ENCODE results near the gene DIS3L2.

The DIS3L2 gene

DNA sequence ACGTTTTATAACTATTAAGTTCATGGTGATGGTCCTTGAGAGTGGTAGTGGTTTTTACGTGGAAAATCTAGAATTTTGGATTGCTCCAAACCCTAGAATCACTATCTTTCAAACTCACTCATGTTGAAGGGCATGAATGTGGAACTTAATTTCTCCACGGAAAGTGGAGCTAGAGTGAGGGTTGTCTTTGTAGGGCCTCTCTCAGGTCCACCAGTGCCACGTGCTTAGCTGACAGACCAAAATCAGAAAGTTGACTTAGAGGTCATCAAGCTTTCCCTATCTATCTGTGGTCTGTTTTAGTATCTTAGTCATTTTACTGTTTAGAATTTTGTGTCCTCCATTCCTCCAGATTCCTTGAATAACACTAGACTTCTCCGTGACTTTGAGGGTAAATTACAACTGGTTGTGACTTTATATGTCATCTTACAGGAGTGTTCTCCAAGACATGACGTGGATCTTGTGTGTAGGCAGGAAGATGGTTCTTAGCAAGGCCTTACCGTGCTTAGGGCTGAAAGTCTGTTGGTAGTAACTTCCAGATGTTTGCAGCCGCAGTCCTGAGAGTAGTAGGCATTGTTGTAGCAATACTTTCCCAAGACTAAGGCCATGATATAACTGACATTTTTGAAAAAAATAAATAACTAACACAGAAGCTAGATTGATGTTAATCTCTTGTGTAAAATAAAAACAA lies 26.8 kb downstream of the DIS3L2 start:
- in situ Hi-C loops (cut with HindIII; ENCODE audit: low pct_ligation_motif_present, low pct_unique_long_range_greater_than_20kb, low sequenced_read_pairs): no loop called here
- no peak for DNase-seq

DNA sequence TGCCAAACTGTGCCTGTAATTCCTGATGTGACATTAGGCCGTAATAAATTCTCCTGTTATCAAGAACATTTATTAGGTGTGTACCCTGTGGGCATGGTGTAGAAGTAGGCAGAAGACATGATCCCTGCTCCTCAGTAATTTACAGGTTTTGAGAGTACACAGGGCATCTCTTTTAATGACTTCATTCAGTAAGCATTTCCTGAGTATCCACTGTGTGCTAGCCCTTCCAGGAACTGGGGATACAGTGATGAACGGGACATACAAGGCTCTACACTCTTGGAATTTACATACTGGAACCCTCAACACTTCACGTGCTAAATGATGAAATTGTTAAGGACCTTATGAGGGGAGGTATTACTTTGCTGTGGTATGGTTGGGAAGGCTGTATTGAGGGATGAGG lies 30.2 kb downstream of the DIS3L2 start:
- in situ Hi-C loops (cut with HindIII; ENCODE audit: low pct_ligation_motif_present, low pct_unique_long_range_greater_than_20kb, low sequenced_read_pairs): no loop called here
- peak; percentile 57 for DNase-seq

DNA sequence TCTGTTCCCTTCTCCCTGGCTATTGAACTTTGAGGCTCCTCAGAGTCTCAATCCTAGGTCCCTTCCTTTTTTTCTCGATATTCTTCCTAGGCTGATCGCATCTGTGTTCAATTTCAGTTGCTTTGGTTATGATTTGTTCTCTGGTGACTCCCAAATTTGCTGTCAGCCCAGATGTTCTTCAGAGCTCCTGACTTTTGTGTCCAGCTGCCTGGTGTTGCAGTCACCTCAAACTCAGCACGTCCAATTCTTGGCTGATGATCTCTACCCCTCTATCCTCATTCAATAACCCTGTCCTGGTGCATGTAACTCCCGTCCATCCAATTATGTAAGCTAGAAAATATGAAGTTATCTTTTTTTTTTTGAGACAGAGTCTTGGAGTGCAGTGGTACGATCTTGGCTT lies 31.4 kb downstream of the DIS3L2 start:
- DNase-seq: no peak
- in situ Hi-C loops (cut with HindIII; ENCODE audit: low pct_ligation_motif_present, low pct_unique_long_range_greater_than_20kb, low sequenced_read_pairs): no loop called here

DNA sequence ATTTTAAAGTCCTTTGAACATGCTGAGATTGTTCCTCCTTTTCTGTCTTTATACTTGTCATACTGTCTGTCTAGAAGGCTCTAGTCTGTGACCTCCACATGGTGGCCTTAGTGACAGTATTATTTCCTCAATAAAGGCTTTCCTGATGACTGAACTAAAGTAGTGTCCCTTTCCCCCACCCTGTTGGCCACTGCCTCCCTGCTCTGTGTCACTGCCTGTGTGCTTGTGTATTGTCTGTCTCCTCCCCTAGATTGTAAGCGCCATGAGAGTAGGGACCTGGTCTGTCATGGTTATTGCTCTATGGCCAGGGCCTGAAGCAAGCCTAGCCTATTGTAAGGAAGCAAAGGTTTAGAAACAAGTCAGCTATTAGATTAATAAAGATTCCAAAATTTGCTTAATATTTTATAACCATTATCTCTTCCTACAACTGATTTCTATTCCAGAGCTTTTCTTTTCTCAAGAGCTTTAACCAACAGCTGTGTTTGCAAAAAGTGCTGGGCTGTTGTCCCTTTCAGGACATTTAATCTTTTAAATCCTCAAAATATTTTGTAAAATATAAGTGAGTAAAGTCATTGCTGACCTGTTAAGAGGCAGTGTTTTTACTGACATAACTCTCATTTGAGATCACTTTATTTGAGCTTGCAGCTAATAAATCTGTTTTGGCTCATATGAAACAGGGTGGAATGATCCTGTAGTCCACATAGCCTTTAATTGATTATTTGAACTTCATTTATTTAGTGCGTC lies 35.5 kb downstream of the DIS3L2 start:
- DNase-seq: no peak
- in situ Hi-C loops (cut with HindIII; ENCODE audit: low pct_ligation_motif_present, low pct_unique_long_range_greater_than_20kb, low sequenced_read_pairs): no loop called here

DNA sequence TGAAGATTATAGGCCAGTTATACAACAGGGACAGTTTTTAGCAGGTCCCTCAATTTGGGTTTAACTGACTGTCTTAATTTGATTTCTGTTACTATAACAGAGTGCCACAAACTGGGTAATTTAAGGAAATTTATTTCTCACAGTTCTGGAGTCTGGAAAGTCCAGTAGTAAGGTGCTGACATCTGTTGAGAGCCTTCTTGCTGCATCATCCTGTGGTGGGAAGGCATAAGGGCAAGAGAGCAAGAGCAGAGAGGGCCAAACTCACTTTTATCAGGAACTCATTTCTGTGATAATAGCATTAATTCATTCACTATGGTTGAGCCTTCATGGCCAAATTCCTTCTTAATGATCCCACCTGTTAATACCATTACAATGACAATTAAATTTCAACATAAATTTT lies 36.5 kb downstream of the DIS3L2 start:
- DNase-seq: no peak
- in situ Hi-C loops (cut with HindIII; ENCODE audit: low pct_ligation_motif_present, low pct_unique_long_range_greater_than_20kb, low sequenced_read_pairs): no loop called here

DNA sequence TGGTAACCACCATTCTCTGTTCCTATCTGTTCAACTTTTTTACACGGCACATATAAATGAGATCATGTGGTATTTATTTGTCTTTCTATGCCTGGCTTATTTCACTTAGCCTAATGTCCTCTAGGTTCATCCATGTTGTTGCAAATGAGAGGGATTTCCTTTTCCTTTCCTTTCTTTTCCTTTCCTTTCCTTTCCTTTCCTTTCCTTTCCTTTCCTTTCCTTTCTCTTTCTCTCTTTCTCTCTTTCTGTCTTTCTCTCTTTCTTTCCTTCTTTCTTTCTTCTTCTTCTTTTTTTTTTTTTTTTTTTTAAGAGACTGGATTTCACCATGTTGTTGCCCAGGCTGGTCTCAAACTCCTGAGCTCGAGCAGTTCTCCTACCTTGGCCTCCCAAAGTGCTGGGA lies 38.9 kb downstream of the DIS3L2 start:
- DNase-seq: no peak
- in situ Hi-C loops (cut with HindIII; ENCODE audit: low pct_ligation_motif_present, low pct_unique_long_range_greater_than_20kb, low sequenced_read_pairs): no loop called here

DNA sequence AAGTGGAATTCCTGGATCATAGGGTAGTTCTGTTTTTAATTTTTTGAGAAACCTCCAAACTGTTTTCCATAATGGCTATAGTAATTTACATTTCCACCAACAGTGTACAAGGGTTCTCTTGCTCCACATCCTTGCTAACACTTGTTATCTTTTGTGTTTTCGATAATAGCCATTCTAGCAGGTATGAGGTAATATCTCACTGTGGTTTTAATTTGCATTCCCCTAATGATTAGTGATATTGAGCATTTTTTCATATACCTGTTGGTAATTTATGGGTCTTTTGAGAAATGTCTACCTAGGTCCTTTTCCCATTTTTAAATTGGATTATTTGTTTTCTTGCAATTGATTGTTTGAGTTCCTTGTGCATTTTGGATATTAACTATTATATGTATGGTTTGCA lies 39.6 kb downstream of the DIS3L2 start:
- in situ Hi-C loops (cut with HindIII; ENCODE audit: low pct_ligation_motif_present, low pct_unique_long_range_greater_than_20kb, low sequenced_read_pairs): no loop called here
- no peak for DNase-seq

DNA sequence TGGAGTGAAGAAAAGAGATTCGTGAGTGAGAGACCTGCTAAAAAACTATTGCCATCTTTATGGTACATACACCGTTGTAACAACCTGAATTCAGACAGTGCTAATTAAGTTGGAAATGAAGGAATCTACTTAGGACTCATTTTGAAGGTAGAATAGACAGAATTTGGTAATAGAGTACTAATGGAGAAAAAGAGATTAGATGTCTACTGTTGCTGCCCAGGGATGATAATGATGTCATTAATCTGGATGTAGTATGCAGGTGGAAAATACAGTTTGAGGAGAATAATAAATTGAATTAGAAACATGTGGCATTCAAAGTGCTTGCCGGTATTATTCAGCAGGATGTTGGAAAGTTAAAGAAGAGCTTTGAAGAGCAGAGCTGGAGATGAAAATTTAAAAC lies 44.7 kb downstream of the DIS3L2 start:
- DNase-seq: no peak
- in situ Hi-C loops (cut with HindIII; ENCODE audit: low pct_ligation_motif_present, low pct_unique_long_range_greater_than_20kb, low sequenced_read_pairs): no loop called here

DNA sequence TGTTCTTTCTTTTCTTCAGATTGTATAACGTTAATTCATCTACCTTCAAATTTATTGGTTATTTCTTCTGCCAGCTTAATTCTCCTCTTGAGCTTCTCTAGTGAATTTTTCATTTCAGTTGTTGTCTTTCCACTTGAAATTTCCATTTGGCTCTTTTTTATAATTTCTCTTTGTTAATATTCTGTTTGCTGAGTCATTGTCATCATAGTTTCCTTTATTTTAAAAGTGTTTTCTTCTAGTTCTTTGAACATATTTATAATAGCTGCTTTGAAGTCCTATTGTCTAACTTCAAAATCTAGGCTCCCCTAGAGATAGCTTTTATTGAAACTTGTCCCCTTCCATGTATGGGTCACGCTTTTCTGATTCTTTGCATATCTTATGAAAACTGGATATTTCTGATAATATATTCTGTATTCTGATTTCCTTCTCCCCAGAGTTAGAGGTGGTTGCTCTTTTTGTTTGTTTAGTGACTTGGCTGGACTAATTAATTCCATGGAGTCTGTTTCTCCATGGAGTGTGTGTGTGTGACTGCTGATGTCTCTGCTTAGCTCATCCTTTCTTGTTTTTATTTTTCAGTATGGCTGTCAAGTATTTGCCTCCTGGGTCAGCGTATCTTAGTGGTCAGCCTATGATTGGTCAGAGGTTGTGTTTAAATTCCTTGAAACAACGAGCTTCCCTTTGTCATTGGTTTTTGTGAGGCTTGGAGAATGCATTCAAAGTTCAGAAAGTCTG lies 47.6 kb downstream of the DIS3L2 start:
- in situ Hi-C loops (cut with HindIII; ENCODE audit: low pct_ligation_motif_present, low pct_unique_long_range_greater_than_20kb, low sequenced_read_pairs): no loop called here
- no peak for DNase-seq

DNA sequence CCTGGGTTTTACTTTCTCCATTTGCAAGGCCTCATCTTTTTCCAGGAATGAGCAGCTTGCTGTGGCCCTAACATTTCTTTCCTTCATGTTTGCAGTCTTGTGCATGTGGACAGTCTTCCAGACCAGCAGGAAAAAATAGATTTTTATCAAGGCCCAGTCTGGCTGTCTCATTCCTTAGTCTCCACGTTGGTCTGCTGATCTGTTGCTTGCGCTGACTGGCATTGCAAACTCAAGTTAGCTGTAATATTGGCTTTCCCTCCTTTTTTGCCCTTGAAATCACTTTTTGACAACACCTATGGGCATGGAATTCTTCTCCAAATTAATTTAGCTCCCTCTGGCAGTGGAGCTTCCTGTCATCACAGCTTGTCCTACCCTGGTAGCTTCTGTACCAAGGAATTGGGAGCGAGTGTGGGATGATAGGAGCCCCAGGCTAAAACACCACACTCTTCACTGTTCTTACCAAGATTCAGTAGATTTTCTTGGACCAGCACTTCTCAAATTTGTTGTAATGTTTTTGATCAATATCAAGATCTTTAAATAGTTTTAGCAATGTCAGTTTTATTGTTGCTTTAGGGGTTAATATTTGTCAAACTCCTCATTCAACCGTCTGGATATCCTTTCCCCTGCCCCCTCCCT lies 48.2 kb downstream of the DIS3L2 start:
- in situ Hi-C loops (cut with HindIII; ENCODE audit: low pct_ligation_motif_present, low pct_unique_long_range_greater_than_20kb, low sequenced_read_pairs): no loop called here
- no peak for DNase-seq

DNA sequence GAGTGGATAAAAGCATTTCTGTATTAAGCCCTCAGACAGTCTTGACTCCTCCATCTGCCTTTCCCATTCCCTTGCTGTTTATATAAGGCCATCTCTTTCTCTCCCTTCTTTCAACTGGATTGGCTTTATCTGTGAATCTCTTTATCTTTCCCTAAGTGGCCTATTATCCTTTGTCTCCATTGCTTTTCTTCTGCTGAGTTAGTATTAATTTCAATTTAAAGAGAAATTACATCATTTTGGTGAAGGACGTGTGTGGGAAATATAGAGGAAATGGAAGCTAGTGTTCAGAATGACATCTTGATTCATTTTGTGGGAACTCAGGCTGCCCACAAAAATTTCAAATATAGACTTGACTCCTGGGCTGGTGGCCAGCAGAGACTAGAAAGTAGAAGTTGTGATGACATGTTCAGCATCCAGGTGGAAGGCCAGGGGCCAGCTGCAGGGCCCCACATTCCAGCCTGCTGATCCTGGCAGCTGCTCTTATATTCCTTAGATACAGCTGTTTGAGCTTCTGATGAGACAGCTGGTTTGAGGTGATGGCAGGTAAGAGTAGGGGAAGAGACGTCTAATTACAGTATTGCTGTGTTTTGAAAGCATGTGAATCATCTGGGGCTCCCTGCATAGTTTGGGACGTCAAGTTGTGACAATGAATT lies 52.3 kb downstream of the DIS3L2 start:
- DNase-seq: peak; percentile 93
- in situ Hi-C loops (cut with HindIII; ENCODE audit: low pct_ligation_motif_present, low pct_unique_long_range_greater_than_20kb, low sequenced_read_pairs): no loop called here

DNA sequence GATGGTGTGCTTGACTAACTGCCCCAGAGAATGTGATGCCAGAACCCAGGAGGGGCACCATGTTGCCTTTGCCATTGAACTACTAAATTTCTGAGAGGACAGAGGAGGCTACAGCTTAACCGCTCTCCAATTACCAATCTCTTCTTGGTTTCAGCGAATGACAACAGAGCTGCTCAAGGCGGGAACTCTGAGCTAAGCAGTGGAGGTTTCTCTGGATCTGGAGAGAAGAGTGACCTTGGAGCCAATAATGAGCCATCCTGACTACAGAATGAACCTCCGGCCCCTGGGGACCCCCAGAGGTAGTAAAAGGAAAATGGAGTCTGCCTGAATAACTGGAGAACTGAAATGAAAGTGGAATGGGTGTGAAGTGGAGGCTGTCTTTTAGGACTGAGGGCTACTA lies 53.2 kb downstream of the DIS3L2 start:
- in situ Hi-C loops (cut with HindIII; ENCODE audit: low pct_ligation_motif_present, low pct_unique_long_range_greater_than_20kb, low sequenced_read_pairs): no loop called here
- no peak for DNase-seq

DNA sequence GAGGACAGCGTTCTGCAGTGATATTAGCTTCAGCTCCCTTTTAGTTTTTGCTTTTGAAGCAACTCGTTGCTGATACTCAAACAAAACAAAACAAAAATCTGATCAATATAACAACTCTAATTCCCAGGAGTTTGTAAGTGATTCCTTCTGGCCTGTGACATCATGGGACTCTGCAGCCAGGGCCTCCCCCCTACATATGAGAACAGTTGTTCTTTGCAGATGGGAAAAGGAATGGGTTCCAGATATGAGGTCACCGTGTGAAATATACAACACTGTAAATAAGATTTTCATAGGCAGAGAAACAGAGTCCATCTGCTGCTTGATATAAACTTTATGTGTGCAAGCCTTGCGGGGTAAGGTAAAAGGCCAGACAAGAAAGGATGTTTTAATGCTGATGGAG lies 56.7 kb downstream of the DIS3L2 start:
- no peak for DNase-seq
- in situ Hi-C loops (cut with HindIII; ENCODE audit: low pct_ligation_motif_present, low pct_unique_long_range_greater_than_20kb, low sequenced_read_pairs): no loop called here

DNA sequence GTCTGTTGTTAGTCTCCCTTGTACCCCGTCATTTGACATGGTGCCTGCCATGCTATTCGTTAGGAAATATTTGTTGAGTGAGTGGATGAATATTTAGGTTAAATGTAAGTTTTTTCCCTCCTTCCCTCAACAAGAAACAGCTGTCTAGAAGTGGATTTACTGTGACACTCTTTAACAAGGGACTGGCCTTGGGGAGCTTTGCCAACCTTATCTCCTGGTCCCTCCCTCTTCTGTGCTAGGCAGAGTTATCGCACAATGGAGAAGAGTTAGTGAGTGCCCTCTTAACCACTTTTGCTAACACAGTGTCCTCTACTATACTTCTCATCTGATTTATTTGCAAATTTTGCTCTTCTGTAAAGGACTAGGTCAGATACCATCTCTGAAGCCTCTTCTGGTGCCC lies 61.2 kb downstream of the DIS3L2 start:
- no peak for DNase-seq
- in situ Hi-C loops (cut with HindIII; ENCODE audit: low pct_ligation_motif_present, low pct_unique_long_range_greater_than_20kb, low sequenced_read_pairs): no loop called here

DNA sequence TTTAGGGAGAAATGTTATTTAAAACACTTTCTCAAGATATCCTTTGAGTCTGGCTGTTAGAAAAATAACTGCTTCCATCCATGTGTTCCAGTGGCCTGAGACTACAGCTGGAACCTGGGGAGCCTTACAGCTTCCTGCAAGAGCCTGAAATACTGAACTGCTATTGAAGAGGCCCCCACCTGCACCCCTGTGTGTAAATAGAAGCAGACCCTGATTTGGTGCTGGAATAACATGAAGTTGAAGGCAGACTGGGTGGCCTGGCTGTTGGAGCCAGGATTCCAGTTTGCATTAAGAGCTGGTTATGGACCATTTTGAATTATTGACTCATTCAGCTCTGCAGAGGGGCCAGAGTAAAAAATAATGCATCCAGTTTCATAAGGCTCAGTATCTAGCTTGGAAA lies 61.9 kb downstream of the DIS3L2 start:
- in situ Hi-C loops (cut with HindIII; ENCODE audit: low pct_ligation_motif_present, low pct_unique_long_range_greater_than_20kb, low sequenced_read_pairs): no loop called here
- no peak for DNase-seq

DNA sequence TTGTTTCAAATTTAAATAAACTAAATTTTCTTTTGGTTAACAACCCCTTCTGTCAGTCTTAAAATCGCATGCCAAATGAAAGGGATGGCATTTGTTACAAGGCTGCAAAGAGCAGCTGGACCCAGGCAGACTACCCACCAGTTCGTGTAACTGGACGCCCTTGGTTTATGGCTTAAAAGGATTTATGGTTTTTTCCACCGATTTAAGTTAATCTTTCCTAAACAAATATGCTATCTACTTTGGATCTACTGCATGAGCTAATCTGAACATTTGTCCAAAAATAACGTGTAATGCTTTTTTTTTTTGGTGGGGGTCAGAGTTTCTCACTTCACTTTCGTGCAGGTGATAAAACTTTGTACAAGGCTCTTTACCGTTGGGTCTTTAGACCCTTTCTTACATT lies 62.9 kb downstream of the DIS3L2 start:
- no peak for DNase-seq
- in situ Hi-C loops (cut with HindIII; ENCODE audit: low pct_ligation_motif_present, low pct_unique_long_range_greater_than_20kb, low sequenced_read_pairs): no loop called here

DNA sequence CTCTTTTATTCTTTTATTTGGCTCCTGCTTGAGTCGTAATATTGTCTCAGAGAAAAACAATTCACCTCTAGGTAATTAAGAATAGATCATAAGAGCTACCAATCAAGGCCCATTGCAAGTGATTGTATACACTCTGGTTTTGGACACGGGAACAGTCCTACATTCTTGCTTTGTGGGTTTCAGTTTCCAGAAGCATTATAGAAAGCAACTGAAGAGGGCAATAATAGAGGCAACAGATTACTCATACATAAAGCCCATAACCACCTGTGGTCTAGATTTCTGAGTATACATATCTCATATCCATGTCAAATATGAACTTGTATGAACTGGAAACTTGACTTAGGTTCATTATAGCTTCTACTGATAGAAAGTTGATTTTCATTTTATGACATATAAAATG lies 65.4 kb downstream of the DIS3L2 start:
- DNase-seq: no peak
- in situ Hi-C loops (cut with HindIII; ENCODE audit: low pct_ligation_motif_present, low pct_unique_long_range_greater_than_20kb, low sequenced_read_pairs): no loop called here

DNA sequence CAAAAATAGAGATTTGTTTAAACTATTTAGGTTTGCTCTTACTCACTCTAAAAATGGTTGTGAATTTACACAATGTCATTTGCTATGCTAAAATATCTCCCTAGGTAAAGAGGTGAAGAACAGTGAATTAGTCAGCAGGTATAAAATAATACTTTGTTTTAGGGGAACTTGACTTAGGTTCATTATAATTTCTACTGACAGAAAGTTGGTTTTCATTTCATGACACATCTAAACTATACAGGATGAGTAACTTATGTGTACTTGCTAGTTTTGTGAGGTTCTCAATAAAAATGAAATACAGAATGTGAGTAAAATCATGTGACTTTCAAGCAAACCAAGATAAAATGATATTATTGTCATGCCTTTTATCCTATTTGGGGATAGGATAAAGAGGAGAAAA lies 66.0 kb downstream of the DIS3L2 start:
- in situ Hi-C loops (cut with HindIII; ENCODE audit: low pct_ligation_motif_present, low pct_unique_long_range_greater_than_20kb, low sequenced_read_pairs): no loop called here

DNA sequence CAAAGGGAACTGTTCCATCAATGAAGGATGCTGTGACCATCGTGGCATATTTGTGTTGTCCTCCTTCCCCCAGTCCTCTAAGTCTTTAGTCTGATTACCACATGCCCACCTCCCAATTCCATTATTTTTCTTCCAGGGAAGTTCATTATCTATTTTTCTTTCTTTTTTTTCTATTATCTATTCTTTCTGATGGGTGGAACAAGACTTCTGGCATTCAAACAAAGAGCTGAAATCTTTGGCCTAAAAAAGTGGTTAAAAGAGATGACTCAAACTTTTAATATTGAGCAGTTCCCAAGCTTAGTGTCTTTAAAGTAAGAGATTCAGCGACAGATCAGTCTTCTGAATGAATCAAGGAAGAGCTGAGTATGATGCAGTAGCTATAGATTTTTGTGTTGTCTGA lies 66.6 kb downstream of the DIS3L2 start:
- no peak for DNase-seq
- in situ Hi-C loops (cut with HindIII; ENCODE audit: low pct_ligation_motif_present, low pct_unique_long_range_greater_than_20kb, low sequenced_read_pairs): no loop called here

More for the DNA sequence above, 66.0 kb downstream of the DIS3L2 start:
- no peak for DNase-seq
